Duodenal mucosa (tissue), 2 donors: Measurements from ENCODE around the gene STMN3.
"Not testable (repeated sequence)": the region's sequence is repeated elsewhere in the genome, so short reads cannot be mapped to it uniquely, and the experiment has no call there.

Experiments
- H3K27ac ChIP-seq: one replicate; pipeline ENCODE4 v1.7.0; 2013; ENCODE audit warnings: low read depth, low read length
- H3K27me3 ChIP-seq, 2 donors: one replicate each; pipeline ENCODE4 v1.7.0; 2013; ENCODE audit warnings: low read length in 2 of 2, control low read depth in 1 of 2; ENCODE audit not compliant: insufficient read depth in 2 of 2, control insufficient read depth in 1 of 2
- H3K36me3 ChIP-seq, 2 donors: one replicate each; pipeline ENCODE4 v1.7.0; 2013; ENCODE audit warnings: low read length in 2 of 2, control low read depth in 1 of 2; ENCODE audit not compliant: insufficient read depth in 2 of 2, control insufficient read depth in 1 of 2
- H3K4me1 ChIP-seq, 2 donors: one replicate each; pipeline ENCODE4 v1.7.0; 2013; ENCODE audit warnings: low read length in 2 of 2, control low read depth in 1 of 2; ENCODE audit not compliant: insufficient read depth in 2 of 2, control insufficient read depth in 1 of 2
- H3K4me3 ChIP-seq, 2 donors: one replicate each; pipeline ENCODE4 v1.7.0; 2013; ENCODE audit warnings: low read length in 2 of 2, low read depth in 1 of 2
- H3K9ac ChIP-seq, 2 donors: one replicate each; pipeline ENCODE4 v1.7.0; 2013; ENCODE audit warnings: low read length in 2 of 2, low read depth in 1 of 2
- H3K9me3 ChIP-seq, 2 donors: one replicate each; pipeline ENCODE4 v1.7.0; 2013; ENCODE audit warnings: low read length in 2 of 2, control low read depth in 1 of 2; ENCODE audit not compliant: control insufficient read depth in 1 of 2

The STMN3 gene

DNA sequence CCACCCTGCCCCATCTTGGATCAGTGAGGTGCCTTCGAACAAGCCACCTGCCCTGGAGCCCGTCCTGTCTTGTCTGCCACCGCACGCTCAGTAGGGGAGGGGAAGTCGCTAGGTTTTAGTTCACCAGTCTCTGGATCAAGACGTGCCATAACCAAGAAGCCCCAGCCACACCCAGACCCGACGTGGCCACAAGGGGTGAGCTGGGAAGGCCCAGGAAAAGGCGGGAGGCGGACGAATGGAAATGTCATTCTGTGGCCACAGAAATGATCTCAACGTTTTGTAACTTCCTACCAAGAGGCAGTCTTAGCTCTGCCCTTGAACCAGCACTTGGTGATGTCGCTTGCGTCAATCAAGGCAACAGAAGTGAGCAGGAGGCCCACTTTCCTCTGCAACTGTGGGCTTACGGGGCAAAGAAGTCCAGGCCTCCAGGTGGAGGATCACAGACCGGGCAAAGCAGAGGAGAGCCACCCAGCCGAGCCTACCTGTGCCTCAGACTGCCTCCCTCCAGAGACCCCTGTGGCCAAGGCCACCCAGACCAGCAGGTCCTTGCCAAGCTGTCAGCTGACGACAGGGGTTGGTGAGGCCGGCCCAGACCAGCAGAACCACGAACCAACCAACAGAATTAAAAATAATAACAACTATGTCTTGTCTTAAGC is 40.8 kb downstream of the STMN3 start:
- Histone ChIP-seq H3K27me3 (no peaks in the 10 kb centered on the region), H3K4me3 (no peak overlapping the region), H3K36me3 (peaks cover 0 to 19% of the 10 kb centered on the region in 2 donors), H3K27ac (no peak overlapping the region), H3K9me3 (no peaks in the 10 kb centered on the region), H3K4me1 (no peaks in the 10 kb centered on the region), H3K9ac (no peak overlapping the region)

DNA sequence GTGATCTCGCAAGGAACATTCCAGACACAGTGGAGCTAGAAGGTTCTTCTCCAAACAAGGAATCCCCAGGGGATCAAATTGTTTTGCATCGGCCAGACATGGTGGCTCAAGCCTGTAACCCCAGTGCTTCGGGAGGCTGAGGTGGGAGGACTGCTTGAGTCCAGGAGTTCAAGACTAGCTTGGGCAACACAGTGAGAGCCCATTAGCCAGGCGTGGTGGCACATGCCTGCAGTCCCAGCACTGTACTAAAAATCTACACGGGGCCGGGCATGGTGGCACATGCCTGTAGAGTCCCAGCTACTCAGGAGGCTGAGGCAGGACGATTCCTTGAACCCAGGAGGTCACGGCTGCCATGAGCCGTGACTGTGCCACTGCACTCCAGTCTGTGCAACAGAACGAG is 41.6 kb downstream of the STMN3 start:
- H3K9ac ChIP-seq = no peak overlapping the region
- no peak overlapping the region for H3K4me3 ChIP-seq
- no peaks in the 10 kb centered on the region for H3K27me3 ChIP-seq
- H3K4me1 ChIP-seq = no peaks in the 10 kb centered on the region
- H3K9me3 ChIP-seq = no peaks in the 10 kb centered on the region
- H3K27ac ChIP-seq = no peak overlapping the region
- H3K36me3 ChIP-seq = peaks cover 0 to 13% of the 10 kb centered on the region in 2 donors

DNA sequence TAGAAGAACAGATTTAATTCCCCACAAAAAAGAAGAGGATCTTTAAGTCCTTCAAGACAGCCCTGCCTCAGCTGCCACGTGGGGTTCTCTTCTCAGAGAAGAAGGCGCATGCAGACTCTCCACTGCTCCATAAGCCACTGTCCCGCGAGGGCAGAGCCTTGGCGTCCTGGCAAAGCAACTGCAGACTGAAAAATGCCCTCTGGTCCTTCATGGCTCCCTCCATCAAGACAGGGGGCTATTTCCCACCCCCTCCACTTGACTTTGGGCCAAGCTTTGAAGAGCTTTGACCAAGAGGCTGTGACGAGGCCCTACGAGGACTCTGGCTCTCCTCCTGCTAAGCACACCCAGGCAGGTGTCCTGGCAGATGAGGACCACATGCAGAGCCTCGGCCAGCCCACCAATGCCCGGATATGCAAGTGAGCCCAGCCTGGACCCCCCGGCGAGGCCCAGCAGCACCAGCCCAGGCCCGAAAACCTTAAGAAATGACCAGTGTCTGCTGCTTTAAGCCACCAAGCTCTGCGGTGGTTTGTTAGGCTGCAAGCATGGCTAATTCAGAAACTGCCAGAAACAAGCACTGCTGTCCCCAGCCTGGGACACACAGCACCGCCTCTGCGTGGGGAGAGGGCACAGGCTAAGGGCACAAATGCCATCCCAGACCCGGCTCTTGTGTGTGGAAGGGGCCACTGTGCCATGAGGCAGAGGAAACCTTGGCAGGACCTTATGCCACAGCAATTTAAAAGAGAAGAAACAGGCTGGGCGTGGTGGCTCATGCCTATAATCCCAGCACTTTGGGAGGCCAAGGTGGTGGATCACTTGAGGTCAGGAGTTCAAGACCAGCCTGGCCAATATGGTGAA is 42.4 kb downstream of the STMN3 start:
- Histone ChIP-seq H3K4me3 (no peak overlapping the region), H3K36me3 (peaks cover 0 to 8% of the 10 kb centered on the region in 2 donors), H3K27ac (no peak overlapping the region), H3K9me3 (no peaks in the 10 kb centered on the region), H3K27me3 (no peaks in the 10 kb centered on the region), H3K4me1 (no peaks in the 10 kb centered on the region), H3K9ac (no peak overlapping the region)

DNA sequence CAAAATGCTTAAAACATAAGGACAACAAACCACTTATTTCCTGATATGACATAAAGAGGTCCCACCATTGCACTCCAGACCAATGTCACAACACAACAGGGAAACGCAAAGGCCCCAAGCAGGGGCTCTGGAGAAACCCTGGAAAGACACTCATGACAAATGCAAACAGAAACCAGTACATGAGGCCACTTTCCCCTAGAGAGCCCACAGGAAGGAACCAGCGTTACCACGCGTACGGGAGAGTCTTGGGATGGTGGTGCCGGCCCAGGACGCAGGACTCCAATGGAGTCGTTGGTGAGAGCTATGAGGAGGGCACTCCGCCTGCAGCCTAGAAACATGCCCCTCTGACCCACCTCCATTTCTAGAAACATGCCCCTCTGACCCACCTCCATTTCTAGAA is 46.5 kb downstream of the STMN3 start:
- no peak overlapping the region for H3K27ac ChIP-seq
- no peaks in the 10 kb centered on the region for H3K27me3 ChIP-seq
- no peak overlapping the region for H3K4me3 ChIP-seq
- peaks cover 11 to 14% of the 10 kb centered on the region in 2 donors for H3K36me3 ChIP-seq
- no peaks in the 10 kb centered on the region for H3K4me1 ChIP-seq
- H3K9ac ChIP-seq = no peak overlapping the region
- no peaks in the 10 kb centered on the region for H3K9me3 ChIP-seq

DNA sequence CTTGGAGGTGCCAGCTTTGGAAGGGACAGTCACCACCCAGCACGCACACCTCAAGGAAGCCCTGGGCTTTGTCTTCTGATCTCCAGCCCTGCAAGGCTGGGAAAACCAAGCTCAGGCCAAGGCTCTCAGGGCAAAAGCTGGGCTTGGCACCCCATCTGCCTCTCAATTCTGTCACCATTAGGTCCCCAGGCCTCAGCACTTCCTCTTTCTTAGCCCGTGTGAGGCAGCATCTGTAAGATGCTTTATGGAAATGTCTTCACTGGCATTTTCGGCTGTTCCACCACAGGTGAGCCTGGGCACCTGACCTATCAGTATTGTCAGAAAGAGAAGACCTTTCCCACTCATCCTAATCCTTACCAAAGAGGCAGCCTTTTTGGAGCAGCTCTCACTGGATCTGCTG is 50.9 kb downstream of the STMN3 start:
- H3K4me1 ChIP-seq = no peaks in the 10 kb centered on the region
- H3K9me3 ChIP-seq = no peaks in the 10 kb centered on the region
- H3K27me3 ChIP-seq = no peaks in the 10 kb centered on the region
- H3K9ac ChIP-seq = no peak overlapping the region
- no peak overlapping the region for H3K27ac ChIP-seq
- H3K4me3 ChIP-seq = no peak overlapping the region
- H3K36me3 ChIP-seq = peaks cover 17 to 44% of the 10 kb centered on the region in 2 donors

DNA sequence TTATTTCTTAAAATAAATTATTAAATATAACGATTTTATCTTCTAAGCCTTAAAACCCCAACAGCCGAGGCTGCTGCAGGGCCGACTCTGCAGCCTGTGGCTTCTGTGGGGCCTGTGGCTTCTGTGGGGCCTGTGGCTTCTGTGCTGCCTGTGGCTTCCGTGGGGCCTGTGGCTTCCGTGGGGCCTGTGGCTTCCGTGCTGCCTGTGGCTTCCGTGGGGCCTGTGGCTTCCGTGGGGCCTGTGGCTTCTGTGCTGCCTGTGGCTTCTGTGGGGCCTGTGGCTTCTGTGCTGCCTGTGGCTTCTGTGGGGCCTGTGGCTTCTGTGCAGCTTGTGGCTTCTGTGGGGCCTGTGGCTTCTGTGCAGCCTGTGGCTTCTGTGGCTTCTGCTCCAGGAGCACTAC is 51.5 kb downstream of the STMN3 start:
- not testable (repeated sequence) for H3K9ac ChIP-seq, H3K9me3 ChIP-seq, H3K4me3 ChIP-seq, H3K27ac ChIP-seq, H3K4me1 ChIP-seq, H3K27me3 ChIP-seq
- peaks cover 17 to 48% of the 10 kb centered on the region in 2 donors for H3K36me3 ChIP-seq

DNA sequence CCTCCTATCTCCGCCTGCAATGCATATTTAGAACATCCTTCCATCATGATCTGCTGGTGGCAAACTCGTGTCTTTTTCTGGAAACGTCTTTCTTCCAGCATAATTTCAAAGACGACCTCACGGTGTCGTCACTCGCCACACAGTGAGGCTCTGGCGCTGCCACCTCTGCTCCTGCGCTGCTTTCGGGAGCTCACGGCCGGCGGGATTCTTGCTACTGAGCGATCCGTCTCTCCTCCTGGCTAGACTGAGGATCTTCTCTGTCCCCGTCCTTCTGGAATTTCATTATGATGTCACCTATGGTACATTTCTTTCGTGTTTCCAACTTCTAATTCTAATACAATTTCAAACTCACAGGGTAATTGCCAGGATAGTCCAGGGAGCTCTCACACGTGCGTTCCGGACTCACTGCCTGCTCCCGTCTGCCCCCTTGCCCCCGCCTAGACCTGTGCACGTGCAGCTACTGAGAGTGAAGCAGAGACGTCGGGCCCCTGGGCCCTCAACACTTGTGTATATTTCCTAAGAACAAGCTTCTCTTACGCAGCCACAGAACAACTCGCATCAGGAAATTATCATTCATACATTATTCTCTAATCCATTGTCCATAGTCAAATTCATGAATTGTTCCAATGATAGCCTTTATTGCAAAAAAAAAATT is 53.7 kb downstream of the STMN3 start:
- no peaks in the 10 kb centered on the region for H3K4me1 ChIP-seq
- no peaks in the 10 kb centered on the region for H3K9me3 ChIP-seq
- no peaks in the 10 kb centered on the region for H3K27me3 ChIP-seq
- H3K4me3 ChIP-seq = no peak overlapping the region
- no peak overlapping the region for H3K27ac ChIP-seq
- peaks cover 17 to 56% of the 10 kb centered on the region in 2 donors for H3K36me3 ChIP-seq
- no peak overlapping the region for H3K9ac ChIP-seq

DNA sequence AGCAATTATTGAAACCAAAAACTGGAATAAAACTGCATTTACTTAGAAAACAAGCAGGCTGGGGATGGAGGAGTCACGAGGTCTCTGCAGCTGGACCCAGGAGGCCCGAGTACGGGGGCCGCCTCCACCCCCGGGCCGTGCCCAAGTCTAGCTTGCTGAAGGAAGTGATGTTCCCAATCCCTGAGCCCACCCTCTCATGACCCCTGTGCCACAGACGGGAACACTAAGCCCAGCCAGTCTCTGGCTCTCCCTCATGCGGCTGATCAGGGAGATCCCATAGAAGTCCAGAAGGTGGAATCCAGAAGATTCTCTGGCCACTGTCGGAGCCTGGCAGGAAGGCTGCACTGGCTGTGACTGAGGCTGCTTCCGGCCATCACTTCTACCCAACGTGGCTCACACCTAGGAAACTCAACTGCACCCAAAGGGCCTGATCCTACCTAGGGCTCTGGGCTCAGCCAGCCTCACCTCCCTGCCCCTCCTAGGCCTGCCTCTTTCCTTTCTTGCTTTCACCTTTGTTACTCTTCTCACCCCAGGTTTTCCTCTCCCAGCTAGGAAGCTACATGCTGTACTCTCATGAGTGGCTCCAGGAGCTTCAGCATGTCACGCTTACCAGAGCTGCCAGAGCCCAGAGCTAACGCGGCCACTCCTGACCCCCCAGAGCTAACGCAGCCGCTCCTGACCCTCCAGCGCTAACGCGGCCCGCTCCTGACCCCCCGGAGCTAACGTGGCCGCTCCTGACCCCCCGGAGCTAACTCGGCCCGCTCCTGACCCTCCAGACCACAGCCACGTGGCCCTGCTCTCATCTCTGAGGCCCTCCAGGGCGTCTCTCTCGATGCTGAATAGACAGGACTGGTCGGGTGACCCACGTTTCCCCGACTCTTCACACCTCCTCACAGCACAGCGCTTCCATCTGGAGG is 54.5 kb downstream of the STMN3 start:
- Histone ChIP-seq H3K4me1 (no peaks in the 10 kb centered on the region), H3K9ac (no peak overlapping the region), H3K9me3 (no peaks in the 10 kb centered on the region), H3K27me3 (no peaks in the 10 kb centered on the region), H3K4me3 (no peak overlapping the region), H3K27ac (no peak overlapping the region), H3K36me3 (peaks cover 17 to 61% of the 10 kb centered on the region in 2 donors)

DNA sequence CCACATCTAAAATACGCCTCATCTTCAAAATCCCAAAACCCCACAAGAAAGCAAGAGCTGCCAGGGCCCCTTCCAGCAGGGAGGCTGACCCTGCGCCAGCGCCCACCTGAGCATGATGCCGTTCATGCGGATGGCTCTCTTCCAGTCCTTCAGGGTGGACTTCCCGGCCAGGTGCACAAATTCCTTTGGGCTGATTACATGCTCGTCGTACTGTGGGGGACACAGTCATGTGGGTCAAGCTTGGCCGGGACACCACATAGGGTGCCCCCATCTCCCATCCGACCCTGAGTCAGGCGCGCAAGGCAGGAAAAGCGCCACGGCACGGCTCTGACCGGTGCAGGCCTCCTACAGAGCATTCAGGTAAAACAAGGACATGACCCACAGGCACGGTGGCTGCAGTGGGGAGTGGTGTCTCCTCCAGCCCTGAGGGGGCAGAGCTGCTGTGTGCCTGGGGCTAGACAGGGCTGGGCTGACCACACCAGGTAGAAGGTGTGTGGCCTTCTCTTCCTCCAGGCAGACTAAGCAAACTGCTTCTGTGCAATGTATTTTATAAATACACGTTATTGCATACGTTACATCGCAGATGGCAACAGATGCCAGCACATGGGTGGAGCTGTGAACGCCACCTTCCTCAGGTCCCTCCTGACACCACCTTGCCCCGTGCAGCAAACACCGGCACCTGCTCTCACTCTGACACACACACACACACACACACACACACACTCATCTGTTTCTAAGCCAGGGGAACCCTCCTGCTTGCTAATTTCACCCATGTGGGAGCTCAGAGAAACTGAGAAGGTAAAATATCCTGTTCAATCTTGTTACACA is 55.4 kb downstream of the STMN3 start:
- H3K36me3 ChIP-seq = peaks cover 16 to 60% of the 10 kb centered on the region in 2 donors
- no peaks in the 10 kb centered on the region for H3K27me3 ChIP-seq
- no peaks in the 10 kb centered on the region for H3K4me1 ChIP-seq
- no peak overlapping the region for H3K27ac ChIP-seq
- H3K9me3 ChIP-seq = no peaks in the 10 kb centered on the region
- H3K4me3 ChIP-seq = no peak overlapping the region
- no peak overlapping the region for H3K9ac ChIP-seq
